ENCODE results near the gene ITGBL1.

ITGBL1 gene

GRCh38 chr13:101544979-101545378, 92.5 kb downstream of the ITGBL1 start:
- TF ChIP-seq CTCF (IDR thresholded peaks at IDR 0.05; ENCODE audit: extremely low read depth, missing control alignments): no peak
- DNase-seq (ENCODE audit: low spot score): no peak

- no peak for DNase-seq (ENCODE audit: low spot score)
- no peak for TF ChIP-seq CTCF (IDR thresholded peaks at IDR 0.05; ENCODE audit: extremely low read depth, missing control alignments)
Observed at GRCh38 chr13:101545521-101545920, 93.0 kb downstream of the ITGBL1 start.

GRCh38 chr13:101552286-101552685, 99.8 kb downstream of the ITGBL1 start:
- no peak for DNase-seq (ENCODE audit: low spot score)

GRCh38 chr13:101552786-101553185, 100.3 kb downstream of the ITGBL1 start:
- no peak for DNase-seq (ENCODE audit: low spot score)
- no peak for TF ChIP-seq CTCF (IDR thresholded peaks at IDR 0.05; ENCODE audit: extremely low read depth, missing control alignments)

More at GRCh38 chr13:101552286-101552685, 99.8 kb downstream of the ITGBL1 start:
- TF ChIP-seq CTCF (IDR thresholded peaks at IDR 0.05; ENCODE audit: extremely low read depth, missing control alignments): no peak

- no peak for TF ChIP-seq CTCF (IDR thresholded peaks at IDR 0.05; ENCODE audit: extremely low read depth, missing control alignments)
- no peak for DNase-seq (ENCODE audit: low spot score)
Observed at GRCh38 chr13:101554420-101555125, 102.1 kb downstream of the ITGBL1 start.

GRCh38 chr13:101555610-101556009, 103.1 kb downstream of the ITGBL1 start:
- no peak for TF ChIP-seq CTCF (IDR thresholded peaks at IDR 0.05; ENCODE audit: extremely low read depth, missing control alignments)
- no peak for DNase-seq (ENCODE audit: low spot score)

GRCh38 chr13:101556676-101557123, 104.2 kb downstream of the ITGBL1 start:
- no peak for DNase-seq (ENCODE audit: low spot score)
- no peak for TF ChIP-seq CTCF (IDR thresholded peaks at IDR 0.05; ENCODE audit: extremely low read depth, missing control alignments)

Measured in GM20000 (cell line).